ENCODE data around the gene LIN28B.
"Not testable (repeated sequence)": the region's sequence is repeated elsewhere in the genome, so short reads cannot be mapped to it uniquely, and the experiment has no call there.

The LIN28B gene

GRCh38 chr6:105076418-105076817 lies 119.5 kb downstream of the LIN28B start:
- H3K9ac ChIP-seq (ENCODE audit: low read depth, low read length); H3K9me3 ChIP-seq (replicated peaks; ENCODE audit: low read length); H3K27me3 ChIP-seq (ENCODE audit: control insufficient read depth, insufficient read depth, low read length); H3K4me2 ChIP-seq (ENCODE audit: low read length); H3K4me3 ChIP-seq (ENCODE audit: low read length); H3K36me3 ChIP-seq (ENCODE audit: insufficient read depth, low read length): not testable (repeated sequence)
- peaks cover 10% of the 10 kb centered on the region for H3K4me1 ChIP-seq (ENCODE audit: control insufficient read depth, insufficient read depth, low read length)

DNA sequence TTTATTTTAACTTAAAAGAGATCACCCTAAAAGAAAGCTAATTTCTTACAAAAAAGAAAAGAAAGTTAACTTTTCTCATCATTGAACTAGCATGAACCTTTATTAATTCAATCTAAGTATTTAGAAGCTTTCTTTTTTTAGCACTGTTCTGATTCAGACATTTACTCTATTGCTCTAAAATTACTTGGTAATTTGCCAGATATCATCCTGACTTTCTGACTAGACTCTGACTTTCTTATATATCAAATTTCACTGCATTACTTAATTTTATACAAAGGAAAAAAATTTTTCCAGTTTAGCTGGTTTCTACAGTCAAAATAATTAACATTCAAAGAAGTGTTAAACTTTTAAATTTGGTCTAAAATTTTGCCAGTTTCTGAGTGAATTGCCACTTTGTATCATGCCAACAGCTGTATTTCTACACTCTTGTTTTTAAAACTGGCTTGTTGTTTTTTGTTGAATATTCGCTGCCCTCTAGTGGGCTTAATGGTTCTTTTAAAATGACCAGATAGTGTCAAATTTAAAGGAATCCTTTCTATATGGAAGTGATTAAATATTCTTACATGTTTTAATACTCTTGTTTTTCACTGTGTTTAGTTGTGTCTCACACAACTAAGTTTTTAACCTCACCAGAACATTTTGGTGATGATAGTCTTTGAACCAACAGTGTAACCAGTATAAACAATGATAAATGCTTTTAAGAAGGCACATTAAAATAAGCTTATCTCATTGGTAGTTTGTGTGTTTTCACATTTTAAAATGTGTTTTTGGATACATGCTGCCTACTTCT lies 120.9 kb downstream of the LIN28B start:
- peaks cover 10% of the 10 kb centered on the region for H3K4me1 ChIP-seq (ENCODE audit: control insufficient read depth, insufficient read depth, low read length)
- peak overlapping the region; percentile 34 for H3K4me3 ChIP-seq (ENCODE audit: low read length)
- H3K9me3 ChIP-seq (replicated peaks; ENCODE audit: low read length), result no peaks in the 10 kb centered on the region
- H3K27me3 ChIP-seq (ENCODE audit: control insufficient read depth, insufficient read depth, low read length), result no peaks in the 10 kb centered on the region
- H3K36me3 ChIP-seq (ENCODE audit: insufficient read depth, low read length), result no peaks in the 10 kb centered on the region
- H3K9ac ChIP-seq (ENCODE audit: low read depth, low read length), result peak overlapping the region; percentile 36
- peak overlapping the region; percentile 73 for H3K4me2 ChIP-seq (ENCODE audit: low read length)

GRCh38 chr6:105078386-105078708 lies 121.4 kb downstream of the LIN28B start:
- Histone ChIP-seq H3K27me3 (ENCODE audit: control insufficient read depth, insufficient read depth, low read length) (no peaks in the 10 kb centered on the region), H3K9ac (ENCODE audit: low read depth, low read length) (no peak overlapping the region), H3K4me2 (ENCODE audit: low read length) (no peak overlapping the region), H3K9me3 (replicated peaks; ENCODE audit: low read length) (no peaks in the 10 kb centered on the region), H3K4me3 (ENCODE audit: low read length) (no peak overlapping the region), H3K4me1 (ENCODE audit: control insufficient read depth, insufficient read depth, low read length) (peaks cover 10% of the 10 kb centered on the region), H3K36me3 (ENCODE audit: insufficient read depth, low read length) (no peaks in the 10 kb centered on the region)

- Histone ChIP-seq H3K4me3 (ENCODE audit: low read length) (no peak overlapping the region), H3K27me3 (ENCODE audit: control insufficient read depth, insufficient read depth, low read length) (no peaks in the 10 kb centered on the region), H3K4me2 (ENCODE audit: low read length) (no peak overlapping the region)
Measured at GRCh38 chr6:105080279-105080678, 123.4 kb downstream of the LIN28B start.

GRCh38 chr6:105081662-105082061 lies 124.8 kb downstream of the LIN28B start:
- H3K27me3 ChIP-seq (ENCODE audit: control insufficient read depth, insufficient read depth, low read length); H3K36me3 ChIP-seq (ENCODE audit: insufficient read depth, low read length); H3K4me3 ChIP-seq (ENCODE audit: low read length); H3K4me2 ChIP-seq (ENCODE audit: low read length); H3K9ac ChIP-seq (ENCODE audit: low read depth, low read length); H3K9me3 ChIP-seq (replicated peaks; ENCODE audit: low read length): not testable (repeated sequence)
- peaks cover 10% of the 10 kb centered on the region for H3K4me1 ChIP-seq (ENCODE audit: control insufficient read depth, insufficient read depth, low read length)

More at GRCh38 chr6:105080279-105080678, 123.4 kb downstream of the LIN28B start:
- H3K4me1 ChIP-seq (ENCODE audit: control insufficient read depth, insufficient read depth, low read length), result peaks cover 10% of the 10 kb centered on the region
- no peaks in the 10 kb centered on the region for H3K9me3 ChIP-seq (replicated peaks; ENCODE audit: low read length)
- no peak overlapping the region for H3K9ac ChIP-seq (ENCODE audit: low read depth, low read length)
- no peaks in the 10 kb centered on the region for H3K36me3 ChIP-seq (ENCODE audit: insufficient read depth, low read length)

GRCh38 chr6:105087571-105088211 lies 130.8 kb downstream of the LIN28B start:
- Histone ChIP-seq H3K9me3 (replicated peaks; ENCODE audit: low read length) (no peaks in the 10 kb centered on the region), H3K9ac (ENCODE audit: low read depth, low read length) (no peak overlapping the region), H3K4me3 (ENCODE audit: low read length) (no peak overlapping the region), H3K4me2 (ENCODE audit: low read length) (no peak overlapping the region), H3K27me3 (ENCODE audit: control insufficient read depth, insufficient read depth, low read length) (no peaks in the 10 kb centered on the region), H3K4me1 (ENCODE audit: control insufficient read depth, insufficient read depth, low read length) (no peaks in the 10 kb centered on the region), H3K36me3 (ENCODE audit: insufficient read depth, low read length) (no peaks in the 10 kb centered on the region)

DNA sequence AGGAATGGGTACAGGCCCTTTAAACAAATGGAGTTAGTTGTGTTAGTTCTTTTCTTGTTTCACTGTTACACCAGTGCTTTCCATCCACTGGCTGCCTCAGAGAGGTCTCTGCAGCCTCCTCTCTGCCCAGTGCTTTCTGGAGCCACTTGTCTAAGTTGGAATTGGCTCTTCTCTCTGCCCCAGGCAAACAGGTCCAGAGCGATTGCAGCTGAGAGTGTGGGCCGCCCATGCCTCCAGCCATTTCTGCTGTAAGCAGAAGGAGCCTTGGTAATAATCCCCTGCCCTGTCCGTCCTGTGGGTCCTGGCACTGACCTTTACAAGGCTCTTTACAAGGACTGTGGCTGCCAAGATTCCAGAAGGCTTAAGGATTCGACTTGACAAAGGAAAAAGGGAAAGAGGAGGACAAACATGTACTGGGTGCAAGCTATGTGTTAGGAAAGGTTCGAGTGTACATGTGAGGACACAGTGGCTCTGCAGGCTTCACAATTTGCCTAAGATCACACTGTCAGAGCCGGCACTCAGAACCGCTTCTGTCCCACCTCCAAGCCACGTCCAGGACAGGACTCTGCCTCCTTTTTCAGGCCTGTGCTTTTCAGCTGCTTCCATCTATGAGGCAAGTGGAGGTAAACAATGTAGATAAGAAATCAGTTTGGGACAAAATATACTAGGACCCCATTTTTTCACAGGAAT lies 134.4 kb downstream of the LIN28B start:
- Histone ChIP-seq H3K4me2 (ENCODE audit: low read length) (no peak overlapping the region), H3K36me3 (ENCODE audit: insufficient read depth, low read length) (no peaks in the 10 kb centered on the region), H3K27me3 (ENCODE audit: control insufficient read depth, insufficient read depth, low read length) (no peaks in the 10 kb centered on the region), H3K4me1 (ENCODE audit: control insufficient read depth, insufficient read depth, low read length) (no peaks in the 10 kb centered on the region), H3K4me3 (ENCODE audit: low read length) (no peak overlapping the region), H3K9ac (ENCODE audit: low read depth, low read length) (no peak overlapping the region), H3K9me3 (replicated peaks; ENCODE audit: low read length) (no peaks in the 10 kb centered on the region)

DNA sequence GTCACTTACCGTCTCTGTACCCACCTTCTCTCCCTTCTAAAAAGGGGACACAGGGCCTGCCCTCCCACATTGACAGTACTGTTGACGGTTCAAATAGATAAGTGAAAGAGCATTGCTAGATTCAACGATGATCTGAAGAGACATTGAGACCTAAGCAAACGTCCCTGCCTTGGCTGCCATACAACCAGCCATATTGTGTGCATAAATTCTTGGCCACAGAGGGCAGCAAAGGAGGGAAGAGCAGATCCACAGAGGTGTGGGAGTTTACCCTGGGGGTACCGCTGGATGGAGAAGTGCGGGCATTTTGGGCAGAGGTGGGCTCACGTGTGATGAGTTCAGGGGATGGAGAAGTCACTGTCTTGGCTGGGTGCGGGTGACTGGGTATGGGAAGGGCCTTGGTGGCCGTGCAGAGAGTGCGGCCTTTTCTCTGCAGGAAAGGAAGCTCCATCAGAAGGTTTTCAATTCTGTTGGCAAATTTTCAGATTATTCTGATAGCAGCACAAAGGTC lies 137.3 kb downstream of the LIN28B start:
- H3K9me3 ChIP-seq (replicated peaks; ENCODE audit: low read length), result no peaks in the 10 kb centered on the region
- no peaks in the 10 kb centered on the region for H3K36me3 ChIP-seq (ENCODE audit: insufficient read depth, low read length)
- no peak overlapping the region for H3K4me3 ChIP-seq (ENCODE audit: low read length)
- H3K4me1 ChIP-seq (ENCODE audit: control insufficient read depth, insufficient read depth, low read length), result no peaks in the 10 kb centered on the region
- H3K27me3 ChIP-seq (ENCODE audit: control insufficient read depth, insufficient read depth, low read length), result no peaks in the 10 kb centered on the region
- no peak overlapping the region for H3K9ac ChIP-seq (ENCODE audit: low read depth, low read length)
- no peak overlapping the region for H3K4me2 ChIP-seq (ENCODE audit: low read length)

DNA sequence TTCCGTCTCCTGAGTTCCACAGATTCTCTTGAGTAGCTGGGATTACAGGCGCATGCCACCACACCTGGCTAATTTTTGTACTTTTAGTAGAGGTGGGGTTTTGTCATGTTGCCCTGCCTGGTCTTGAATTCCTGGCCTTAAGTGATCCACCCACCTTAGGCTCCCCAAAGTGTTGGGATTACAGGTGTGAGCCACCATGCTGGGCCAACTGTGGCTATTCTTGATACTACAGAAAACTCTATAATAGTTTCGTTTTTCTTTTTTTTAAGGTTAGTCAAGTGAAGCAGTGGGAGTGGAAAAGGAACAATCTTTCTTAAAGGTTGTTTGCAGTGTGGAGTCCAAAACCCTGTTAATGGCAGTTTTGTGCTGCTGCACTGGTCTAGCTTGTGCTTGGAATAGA lies 138.2 kb downstream of the LIN28B start:
- no peak overlapping the region for H3K4me3 ChIP-seq (ENCODE audit: low read length)
- H3K9ac ChIP-seq (ENCODE audit: low read depth, low read length), result no peak overlapping the region
- H3K36me3 ChIP-seq (ENCODE audit: insufficient read depth, low read length), result no peaks in the 10 kb centered on the region
- H3K27me3 ChIP-seq (ENCODE audit: control insufficient read depth, insufficient read depth, low read length), result no peaks in the 10 kb centered on the region
- H3K9me3 ChIP-seq (replicated peaks; ENCODE audit: low read length), result no peaks in the 10 kb centered on the region
- no peak overlapping the region for H3K4me2 ChIP-seq (ENCODE audit: low read length)
- H3K4me1 ChIP-seq (ENCODE audit: control insufficient read depth, insufficient read depth, low read length), result no peaks in the 10 kb centered on the region

- Histone ChIP-seq H3K27me3 (ENCODE audit: control insufficient read depth, insufficient read depth, low read length) (no peaks in the 10 kb centered on the region), H3K4me3 (ENCODE audit: low read length) (no peak overlapping the region), H3K36me3 (ENCODE audit: insufficient read depth, low read length) (no peaks in the 10 kb centered on the region), H3K4me1 (ENCODE audit: control insufficient read depth, insufficient read depth, low read length) (no peaks in the 10 kb centered on the region), H3K4me2 (ENCODE audit: low read length) (no peak overlapping the region), H3K9me3 (replicated peaks; ENCODE audit: low read length) (no peaks in the 10 kb centered on the region), H3K9ac (ENCODE audit: low read depth, low read length) (no peak overlapping the region)
Measured at GRCh38 chr6:105097288-105097687, 140.4 kb downstream of the LIN28B start.

- H3K4me3 ChIP-seq (ENCODE audit: low read length), result no peak overlapping the region
Measured at GRCh38 chr6:105099371-105099770, 142.5 kb downstream of the LIN28B start.

More at GRCh38 chr6:105099371-105099770, 142.5 kb downstream of the LIN28B start:
- H3K27me3 ChIP-seq (ENCODE audit: control insufficient read depth, insufficient read depth, low read length), result no peaks in the 10 kb centered on the region
- H3K4me1 ChIP-seq (ENCODE audit: control insufficient read depth, insufficient read depth, low read length), result no peaks in the 10 kb centered on the region
- H3K9me3 ChIP-seq (replicated peaks; ENCODE audit: low read length), result no peaks in the 10 kb centered on the region
- H3K36me3 ChIP-seq (ENCODE audit: insufficient read depth, low read length), result peaks cover 4% of the 10 kb centered on the region
- H3K9ac ChIP-seq (ENCODE audit: low read depth, low read length), result no peak overlapping the region
- no peak overlapping the region for H3K4me2 ChIP-seq (ENCODE audit: low read length)
